ENCODE data around the gene PYGB.

PYGB gene

GRCh38 chr20:25271486-25272222 lies 23.8 kb downstream of the PYGB start:
- DNase-seq, result no peak

- DNase-seq, result no peak
Measured at GRCh38 chr20:25272223-25273000, 24.5 kb downstream of the PYGB start.

GRCh38 chr20:25273046-25273445 lies 25.2 kb downstream of the PYGB start:
- DNase-seq, result no peak

DNA sequence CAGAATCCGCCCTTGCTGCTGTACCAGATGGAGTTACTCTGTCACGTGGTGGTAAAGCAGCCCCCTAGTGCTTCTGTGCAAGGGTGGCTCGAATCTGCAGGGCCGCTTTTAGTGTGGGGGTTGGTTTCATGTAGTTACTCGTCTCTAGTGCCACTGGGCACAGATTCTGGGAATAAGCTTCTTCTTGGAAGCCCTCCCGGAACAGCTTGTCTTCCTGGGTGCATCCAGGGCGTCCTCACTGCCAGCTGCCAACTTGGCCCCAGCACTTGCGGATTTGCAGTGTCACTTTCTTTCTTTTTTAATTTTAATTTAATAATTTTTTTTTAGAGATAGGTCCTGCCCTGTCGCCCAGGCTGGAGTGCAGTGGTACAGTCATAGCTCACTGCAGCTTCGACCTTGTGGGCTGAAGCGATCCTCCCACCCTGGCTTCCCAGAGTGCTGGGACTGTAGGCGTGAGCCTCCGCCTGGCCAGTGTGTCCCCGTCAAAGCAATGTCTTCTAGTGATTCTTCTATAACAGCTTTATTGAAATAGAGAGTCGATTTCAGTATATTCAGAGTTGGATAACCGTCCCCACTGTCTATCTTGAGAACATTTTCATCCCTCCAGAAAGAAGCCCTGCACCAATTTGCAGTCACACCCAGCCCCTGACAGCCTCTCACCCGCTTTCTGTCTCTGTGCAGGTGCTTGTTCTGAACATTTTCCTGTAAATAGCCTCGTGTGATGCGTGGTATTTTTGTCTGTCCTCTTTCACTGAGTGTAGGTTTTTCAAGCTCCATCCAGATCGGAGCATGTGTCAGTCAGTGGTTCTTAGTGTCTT lies 25.9 kb downstream of the PYGB start:
- no peak for DNase-seq

DNA sequence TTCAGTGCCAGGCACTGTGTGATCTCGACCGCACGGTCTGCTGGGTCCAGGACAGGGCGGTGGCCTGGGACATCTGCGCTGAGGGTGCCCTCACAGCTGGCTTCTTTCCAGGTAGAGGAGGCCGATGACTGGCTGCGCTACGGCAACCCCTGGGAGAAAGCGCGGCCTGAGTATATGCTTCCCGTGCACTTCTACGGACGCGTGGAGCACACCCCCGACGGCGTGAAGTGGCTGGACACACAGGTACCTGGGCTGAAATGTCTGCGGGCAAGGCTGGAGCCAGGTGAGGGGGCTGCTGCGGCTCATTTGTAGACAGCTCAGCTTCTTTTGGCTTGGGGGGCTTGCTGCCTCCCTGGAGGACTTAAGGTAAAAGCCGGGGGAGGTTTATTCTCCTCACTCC lies 26.6 kb downstream of the PYGB start:
- DNase-seq, result no peak

GRCh38 chr20:25274891-25275812 lies 27.3 kb downstream of the PYGB start:
- no peak for DNase-seq

DNA sequence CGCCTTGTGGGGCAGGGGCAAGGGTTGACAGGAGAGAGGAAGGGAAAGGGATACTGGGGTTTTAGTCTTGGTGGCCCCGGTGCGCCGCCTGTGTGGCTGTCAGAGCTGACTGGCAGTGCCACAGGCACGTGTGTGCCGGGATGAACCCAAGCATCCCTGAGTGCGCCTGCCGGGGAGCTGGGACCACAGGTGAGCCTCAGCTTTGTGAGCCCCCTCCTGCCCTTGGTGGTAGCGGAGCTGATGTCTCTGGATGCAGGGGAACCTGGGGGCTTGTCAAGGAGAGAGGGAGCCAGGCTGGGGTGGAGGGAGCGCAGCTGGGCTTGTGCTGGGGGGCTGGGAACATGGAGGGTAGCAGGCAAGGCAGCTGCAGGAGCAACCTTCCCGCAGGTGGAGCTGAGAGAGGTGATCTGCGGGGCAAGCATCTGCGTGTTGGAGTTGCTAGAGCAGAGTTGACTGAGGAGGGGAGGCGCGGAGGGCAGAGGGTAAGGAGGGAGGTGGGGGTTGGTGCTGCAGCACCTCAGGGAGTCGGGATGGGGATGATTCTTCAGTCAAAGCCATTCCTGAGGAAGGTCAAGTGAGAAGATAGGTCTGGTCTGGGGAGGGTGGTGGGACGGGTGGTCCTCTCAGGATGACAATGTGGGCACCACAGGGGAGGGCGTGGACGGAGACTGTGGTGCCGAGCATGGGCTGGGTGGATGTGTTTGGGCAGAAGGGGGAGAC lies 28.1 kb downstream of the PYGB start:
- DNase-seq, result no peak

DNA sequence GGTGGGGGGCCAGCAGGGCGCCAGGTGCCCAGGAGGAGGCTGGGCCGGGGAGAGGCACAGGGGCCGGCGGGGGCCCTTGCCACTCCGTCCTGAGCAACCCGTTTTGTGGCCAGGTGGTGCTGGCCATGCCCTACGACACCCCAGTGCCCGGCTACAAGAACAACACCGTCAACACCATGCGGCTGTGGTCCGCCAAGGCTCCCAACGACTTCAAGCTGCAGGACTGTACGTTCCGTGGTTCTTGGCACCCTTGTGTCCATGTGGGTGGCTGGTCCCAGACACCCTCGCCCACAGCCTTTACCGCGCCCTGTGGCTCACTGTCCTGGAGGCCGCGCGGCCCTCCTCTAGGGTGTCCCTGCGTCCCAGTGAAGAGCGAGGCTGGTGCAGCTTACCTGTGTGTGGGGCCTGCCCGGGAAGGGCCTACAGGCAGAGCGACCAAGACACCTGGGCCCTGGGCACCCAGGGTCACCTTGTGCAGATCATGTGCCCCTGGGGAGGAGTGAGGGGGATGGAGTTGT lies 28.7 kb downstream of the PYGB start:
- DNase-seq, result no peak

GRCh38 chr20:25277051-25277801 lies 29.3 kb downstream of the PYGB start:
- no peak for DNase-seq

- DNase-seq, result no peak
Measured at GRCh38 chr20:25277941-25278521, 30.1 kb downstream of the PYGB start.

DNA sequence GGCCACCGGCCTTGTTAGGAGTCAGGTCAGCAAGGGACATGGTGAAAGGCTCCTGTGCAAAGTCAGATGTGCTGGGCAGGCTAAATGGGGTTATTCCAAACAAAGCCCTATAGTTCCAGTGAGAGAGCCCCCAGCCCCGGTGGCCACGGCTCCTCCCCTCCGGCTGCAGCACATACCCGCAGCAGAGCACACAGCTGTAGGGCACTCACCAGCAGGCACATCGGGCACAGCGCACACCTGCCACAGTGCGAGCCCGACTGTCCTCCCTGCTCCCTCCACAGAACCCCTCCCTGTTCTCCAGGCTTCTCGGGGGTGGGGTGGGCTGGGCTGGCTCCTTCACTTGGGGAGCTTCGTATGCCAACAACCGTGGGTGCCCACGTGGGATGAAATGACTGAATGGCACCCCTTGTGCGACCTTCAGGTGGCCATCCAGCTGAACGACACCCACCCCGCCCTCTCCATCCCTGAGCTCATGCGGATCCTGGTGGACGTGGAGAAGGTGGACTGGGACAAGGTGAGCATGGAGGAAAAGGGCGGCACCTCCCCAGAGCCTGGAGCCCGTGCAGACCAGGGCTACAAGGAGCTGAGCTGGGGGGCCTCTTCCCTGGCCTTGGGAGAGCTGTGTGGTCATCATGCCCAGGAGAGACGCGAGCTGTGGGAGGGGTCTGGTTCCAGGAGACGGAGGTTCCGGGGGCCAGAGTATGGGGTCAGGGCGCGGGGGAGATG lies 30.9 kb downstream of the PYGB start:
- no peak for DNase-seq

DNA sequence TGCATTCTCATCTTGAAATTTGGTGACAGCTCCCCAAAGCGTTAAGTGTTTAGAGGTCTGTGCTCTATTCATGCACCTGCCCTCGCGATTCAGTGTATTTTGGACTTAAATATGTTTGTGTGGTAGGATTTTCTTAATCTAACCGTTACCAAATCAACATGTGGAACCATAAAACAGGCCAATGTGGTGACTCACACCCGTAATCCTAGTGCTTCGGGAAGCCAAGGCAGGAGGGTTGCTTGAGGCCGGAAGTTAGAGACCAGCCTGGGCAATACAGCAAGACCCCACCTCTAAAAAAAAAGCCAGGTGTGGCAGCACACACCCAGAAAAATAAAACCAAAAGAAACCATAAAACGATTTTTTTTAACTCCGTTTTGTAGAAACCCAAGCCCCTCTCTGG lies 31.5 kb downstream of the PYGB start:
- no peak for DNase-seq

DNA sequence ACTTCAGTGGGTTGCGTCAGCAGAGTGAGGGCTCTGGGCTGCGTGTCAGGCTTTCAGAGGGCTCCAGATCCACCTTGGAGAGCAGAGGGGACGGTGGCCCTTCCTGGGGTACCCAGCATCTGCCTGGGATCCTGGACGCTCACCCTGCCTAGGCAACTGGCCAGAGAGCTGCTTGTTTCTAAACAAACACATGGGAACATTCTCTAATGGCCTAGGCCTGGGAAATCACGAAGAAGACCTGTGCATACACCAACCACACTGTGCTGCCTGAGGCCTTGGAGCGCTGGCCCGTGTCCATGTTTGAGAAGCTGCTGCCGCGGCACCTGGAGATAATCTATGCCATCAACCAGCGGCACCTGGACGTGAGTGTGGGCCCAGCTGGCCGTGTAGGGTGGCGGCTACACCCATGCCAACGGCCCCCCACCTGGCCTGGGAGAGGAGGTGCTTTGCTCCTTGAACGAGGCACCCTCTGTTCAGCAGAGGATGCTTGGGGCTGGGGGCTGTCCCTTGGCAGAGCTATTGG lies 32.2 kb downstream of the PYGB start:
- DNase-seq, result no peak

DNA sequence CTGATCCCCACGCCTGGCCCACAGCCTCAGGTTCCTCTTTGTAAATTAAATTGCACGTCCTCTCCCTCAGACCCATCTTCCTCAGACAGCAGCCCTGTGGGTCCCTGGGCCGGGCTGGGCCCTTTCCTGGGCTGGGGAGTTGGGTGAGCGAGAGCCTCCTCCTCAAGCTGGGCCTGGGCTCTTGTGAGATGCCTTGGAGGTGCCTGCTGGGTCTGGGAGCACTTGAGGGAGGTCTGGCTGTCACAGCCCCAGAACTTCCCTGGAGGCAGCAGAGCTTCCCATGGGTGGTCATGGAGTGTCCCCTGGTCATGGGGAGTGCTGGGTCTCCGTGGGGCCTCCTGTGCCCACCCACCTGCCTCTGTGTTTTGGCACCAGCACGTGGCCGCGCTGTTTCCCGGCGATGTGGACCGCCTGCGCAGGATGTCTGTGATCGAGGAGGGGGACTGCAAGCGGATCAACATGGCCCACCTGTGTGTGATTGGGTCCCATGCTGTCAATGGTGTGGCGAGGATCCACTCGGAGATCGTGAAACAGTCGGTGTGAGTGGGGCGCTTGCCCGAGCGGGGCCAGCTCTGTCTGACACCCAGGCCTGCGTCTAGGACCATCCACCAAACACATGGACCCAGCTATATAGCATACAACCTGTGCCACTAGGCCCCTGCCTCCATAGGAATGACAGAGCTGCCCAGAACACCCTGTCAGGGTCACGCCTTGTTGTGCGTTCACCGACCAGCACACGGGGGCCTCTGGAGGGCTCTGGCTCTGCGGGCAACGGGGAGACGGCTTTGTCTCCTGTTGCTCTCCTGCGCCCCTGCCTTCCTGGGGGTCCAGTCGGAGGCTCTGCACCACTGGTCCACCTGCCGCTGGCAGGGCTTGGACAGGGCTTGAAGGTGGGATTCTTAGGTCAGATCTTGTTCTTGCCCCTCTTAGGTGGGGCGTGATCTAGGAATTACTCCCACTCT lies 33.0 kb downstream of the PYGB start:
- DNase-seq, result no peak

GRCh38 chr20:25281541-25281991 lies 33.7 kb downstream of the PYGB start:
- DNase-seq, result no peak

- DNase-seq, result no peak
Measured at GRCh38 chr20:25282034-25282781, 34.3 kb downstream of the PYGB start.

- no peak for DNase-seq
Measured at GRCh38 chr20:25282796-25283195, 34.9 kb downstream of the PYGB start.

Measured in fibroblast of skin of abdomen (primary cell).